ENCODE results near the gene ZCCHC10.
"Not testable (repeated sequence)": the region's sequence is repeated elsewhere in the genome, so short reads cannot be mapped to it uniquely, and the experiment has no call there.

The ZCCHC10 gene

DNA sequence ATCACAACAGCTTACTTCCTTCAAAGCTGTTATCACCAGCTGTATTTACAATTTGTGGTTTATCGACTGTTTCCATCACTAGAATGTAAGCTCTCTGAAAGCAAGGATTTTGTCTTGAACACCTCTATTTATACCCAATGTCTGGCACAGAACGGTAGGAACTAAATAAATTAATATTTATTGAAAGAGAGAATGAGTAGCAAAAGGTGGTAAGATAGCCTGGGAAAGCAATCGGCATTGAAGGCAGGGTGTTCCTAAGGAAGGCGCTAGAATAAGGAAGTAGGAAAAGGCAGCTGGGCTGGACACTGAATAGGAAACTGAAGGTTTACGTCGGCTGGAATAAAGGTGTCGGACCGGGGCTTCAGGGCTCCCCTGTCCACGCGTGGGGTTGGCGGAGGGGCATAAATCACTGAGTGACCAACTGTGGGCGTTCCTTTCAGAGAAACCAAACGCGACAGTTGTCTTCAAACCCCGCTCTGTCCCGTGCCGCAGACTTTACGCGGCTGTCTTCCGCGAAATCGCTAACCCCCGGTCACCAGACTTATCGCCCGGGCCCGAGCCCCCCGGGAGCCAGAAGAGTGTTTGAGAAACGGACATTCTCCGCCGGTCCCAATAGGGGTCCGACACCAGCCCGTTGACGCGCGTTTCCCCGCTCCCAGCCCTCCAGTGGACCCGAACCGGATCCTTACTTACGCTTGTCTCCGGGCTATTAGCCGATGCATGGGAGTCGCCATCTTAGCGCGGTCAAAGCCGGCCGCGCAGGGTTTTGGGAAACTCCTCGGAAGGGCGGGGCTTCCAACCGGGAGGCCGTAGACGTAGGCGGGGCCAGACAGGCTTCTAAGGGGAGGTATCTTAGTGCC is at the start of gene ZCCHC10:
Gene ZCCHC10 (minus strand): TSS at position 746 of the 860 bp plus-strand sequence. CDS start 12 bp downstream, at position 734.
- DNase-seq (ENCODE audit: low read depth in 2 of 2) = peak; percentile 79 to 82

DNA sequence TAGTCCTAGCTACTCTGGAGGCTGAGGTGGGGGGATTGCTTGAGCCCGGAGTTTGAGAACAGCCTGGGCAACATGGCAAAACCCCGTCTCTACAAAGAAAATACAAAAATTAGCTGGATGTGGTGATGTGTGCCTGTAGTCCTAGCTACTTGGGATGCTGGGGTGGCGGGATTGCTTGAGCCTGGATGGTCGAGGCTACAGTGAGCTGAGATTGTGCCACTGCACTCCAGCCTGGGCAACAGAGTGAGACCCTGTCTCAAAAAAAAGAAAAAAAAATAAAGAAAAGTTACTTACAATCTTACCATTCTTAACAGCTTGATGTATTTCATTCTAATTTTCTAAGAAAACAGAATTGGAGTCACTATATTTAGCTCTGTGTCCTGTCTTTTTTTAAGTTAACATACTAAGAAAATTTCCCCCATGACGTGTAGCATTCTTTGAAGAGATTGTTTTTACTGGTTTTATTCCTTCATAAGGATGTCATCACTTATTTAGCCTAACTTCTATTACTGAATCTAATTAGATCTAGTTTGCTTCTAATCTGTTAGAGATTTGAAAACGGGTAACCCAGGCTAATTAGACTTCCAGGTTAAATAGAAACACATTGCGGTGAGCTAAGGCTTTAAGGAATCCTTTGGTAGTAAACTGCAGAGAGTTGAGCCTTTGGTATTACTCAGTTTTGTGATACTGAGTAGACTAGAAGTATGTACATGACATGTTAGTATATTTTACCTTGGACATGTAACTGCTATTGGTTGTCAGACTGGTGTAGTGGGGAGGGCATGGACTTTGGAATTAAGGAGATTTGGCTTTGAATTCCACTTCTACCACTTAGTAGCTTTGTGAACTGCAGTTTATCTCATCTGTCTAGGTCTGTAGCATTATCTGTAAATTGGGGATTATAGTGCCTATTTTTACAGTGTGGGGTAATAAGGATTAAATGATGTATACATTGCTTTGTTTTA is 49.5 kb upstream of the ZCCHC10 start:
- DNase-seq (ENCODE audit: low read depth in 2 of 2) = no peak

DNA sequence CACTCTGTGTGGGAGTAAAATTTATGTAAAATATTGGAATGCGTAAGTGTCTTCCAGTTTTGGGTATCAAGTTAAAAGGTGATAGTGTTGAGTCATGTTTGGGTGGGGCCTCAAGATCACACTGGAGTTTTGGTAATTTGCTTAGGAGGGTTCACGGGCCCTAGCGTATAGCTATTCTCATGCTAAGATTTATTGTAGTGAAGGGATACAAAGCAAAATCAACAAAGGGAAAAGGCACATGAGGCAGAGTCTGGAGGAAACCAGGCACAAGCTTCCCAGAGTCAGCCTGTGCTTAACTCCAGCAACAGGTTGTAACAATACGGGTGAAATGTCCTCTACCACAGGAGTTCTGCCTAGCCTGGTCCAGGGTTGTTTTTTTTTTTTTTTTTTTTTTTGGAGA is 45.7 kb upstream of the ZCCHC10 start:
- DNase-seq (ENCODE audit: low read depth in 2 of 2) = no peak

DNA sequence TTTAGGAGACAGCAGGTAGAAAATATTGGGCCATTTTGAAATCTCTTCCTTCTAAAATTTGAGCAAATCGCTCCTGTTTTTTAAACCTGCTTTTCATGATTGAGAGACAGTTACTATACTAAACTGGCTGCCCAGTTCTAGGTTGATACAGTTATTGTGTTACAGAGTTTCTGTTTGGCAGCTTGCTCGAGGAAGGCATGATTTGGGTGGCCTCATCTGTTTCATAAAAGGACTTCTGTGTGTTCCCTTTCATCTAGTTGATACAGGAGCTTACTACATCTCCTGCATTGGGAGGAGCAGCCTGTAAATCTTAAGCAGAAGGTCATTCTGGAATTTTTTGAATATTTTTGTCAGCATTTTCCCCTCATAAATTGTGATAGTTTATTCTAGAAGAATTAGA is 39.7 kb upstream of the ZCCHC10 start:
- DNase-seq (ENCODE audit: low read depth in 2 of 2) = no peak

DNA sequence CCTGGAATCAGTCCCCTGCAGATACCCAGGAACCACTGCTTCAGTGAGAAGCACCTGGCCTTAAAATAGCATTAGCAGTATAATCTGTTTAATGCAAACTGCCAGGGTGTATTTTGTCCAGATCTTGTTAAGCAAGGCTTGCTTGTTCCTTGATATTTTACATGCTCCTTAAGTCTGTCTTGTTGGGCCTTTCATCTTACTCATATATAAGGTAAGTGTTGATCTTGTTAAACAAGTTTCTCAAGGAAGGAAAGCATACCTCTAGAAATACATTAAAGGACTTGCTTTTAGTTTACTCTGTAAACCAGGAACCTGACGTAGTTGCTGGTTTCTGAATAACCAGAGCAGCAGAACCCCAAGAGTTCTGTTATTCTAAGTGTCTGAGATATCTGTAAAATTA is 39.1 kb upstream of the ZCCHC10 start:
- DNase-seq (ENCODE audit: low read depth in 2 of 2) = no peak

DNA sequence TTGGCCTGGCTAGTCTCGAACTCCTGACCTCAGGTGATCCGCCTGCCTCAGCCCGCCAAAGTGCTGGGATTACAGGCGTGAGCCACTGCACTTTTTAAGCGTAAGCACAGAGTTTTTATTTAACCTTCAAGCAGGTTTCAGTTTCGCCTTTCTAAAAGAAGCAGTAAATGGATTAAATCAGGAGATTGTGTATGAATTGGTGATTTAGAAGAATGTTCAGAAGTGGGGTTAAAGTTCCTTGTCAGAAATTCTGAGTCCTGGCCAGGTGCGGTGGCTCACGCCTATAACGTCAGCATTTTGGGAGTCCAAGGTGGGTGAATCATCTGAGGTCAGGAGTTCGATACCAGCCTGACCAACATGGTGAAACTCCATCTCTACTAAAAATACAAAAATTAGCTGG is 37.6 kb upstream of the ZCCHC10 start:
- no peak for DNase-seq (ENCODE audit: low read depth in 2 of 2)

DNA sequence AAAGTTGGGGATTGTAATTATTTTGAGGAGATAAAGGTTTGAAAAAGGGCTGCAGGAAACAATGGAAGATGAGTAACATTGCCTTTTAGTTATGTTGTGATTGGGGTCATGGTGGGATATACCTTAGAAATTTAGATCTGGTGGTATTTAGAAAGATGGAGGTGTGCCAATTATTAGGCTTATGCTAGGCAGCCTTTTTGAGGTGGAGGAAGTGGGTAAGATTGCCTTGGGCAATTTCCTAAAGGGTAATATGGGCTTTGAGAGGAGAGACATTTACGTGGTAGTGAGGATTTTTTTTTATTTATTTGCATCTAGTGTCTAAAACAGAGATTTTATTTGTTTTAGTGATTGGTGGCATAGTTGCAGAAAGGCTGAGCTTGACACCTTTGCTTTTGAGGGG is 35.9 kb upstream of the ZCCHC10 start:
- no peak for DNase-seq (ENCODE audit: low read depth in 2 of 2)

DNA sequence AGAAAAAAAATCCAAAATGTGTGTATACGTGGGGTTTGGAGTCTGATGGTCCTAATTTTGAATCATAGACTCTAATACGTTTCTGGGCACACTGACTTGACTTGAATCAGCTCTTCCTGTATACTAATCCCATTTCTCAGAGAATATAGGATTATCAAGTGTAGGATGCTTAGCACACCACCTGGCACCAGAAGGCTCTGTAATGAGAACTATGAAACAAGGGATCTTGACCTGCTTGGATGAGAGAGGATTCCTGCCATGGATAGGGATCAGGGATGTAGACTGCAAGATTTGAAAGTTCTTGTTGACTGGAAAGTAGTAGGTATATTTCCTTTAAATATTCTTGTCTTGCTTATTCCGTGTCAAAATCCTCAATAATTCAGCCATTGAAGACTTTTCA is 33.3 kb upstream of the ZCCHC10 start:
- no peak for DNase-seq (ENCODE audit: low read depth in 2 of 2)

DNA sequence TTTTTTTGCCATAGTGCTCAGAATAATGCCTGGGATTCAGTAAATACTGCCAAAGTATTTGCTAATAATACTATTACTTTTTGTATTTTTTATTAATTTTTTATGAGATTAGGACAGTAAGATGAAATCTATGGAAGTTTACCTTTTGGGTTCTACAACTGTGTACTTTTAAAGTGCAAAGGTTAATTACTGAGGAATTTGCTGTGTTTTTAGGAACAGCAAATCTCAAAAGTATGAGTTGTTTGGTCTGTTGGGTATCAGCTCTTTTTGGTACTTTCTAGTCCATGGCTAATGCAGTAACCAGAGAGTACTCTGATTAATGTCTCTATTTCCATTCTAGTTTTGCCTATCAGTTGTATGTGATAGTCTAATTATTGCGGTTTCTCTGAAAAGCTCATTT is 30.5 kb upstream of the ZCCHC10 start:
- DNase-seq (ENCODE audit: low read depth in 2 of 2) = no peak

DNA sequence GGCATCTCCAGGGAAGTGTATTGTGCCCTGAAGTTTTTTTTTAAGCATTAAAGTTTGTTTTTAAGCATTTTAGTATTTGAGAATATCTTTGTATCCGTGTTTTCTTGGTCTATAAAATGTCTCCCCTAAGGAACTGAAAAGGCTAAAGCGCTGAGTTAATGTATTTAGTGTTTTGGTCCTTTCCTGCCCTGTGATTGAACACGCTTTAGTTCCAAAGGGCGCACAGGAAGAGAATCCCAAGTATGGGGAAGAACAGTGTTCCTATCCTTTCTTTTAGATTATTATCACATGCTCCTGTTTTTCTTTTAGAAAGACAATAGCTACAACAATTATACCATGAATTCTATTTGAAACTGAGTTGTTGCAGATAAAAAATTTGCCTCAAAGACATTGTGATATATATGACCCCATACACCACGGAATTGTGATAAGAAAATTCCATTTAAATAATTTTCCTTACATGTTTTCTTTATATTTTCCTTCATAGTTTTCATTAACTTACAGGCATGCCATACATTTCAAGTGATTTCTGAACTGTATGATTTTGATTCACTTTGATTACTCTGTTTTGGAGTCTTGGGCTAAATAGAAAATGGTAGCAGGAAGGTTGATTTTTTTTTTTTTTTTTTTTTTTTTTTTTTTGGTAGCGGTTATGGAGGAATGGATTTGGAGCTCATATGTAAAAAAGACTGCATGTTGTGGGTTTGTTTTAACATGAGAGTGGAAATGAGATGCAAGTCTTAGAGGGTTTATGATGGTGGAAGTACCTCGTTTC is 28.5 kb upstream of the ZCCHC10 start:
- DNase-seq (ENCODE audit: low read depth in 2 of 2) = no peak

DNA sequence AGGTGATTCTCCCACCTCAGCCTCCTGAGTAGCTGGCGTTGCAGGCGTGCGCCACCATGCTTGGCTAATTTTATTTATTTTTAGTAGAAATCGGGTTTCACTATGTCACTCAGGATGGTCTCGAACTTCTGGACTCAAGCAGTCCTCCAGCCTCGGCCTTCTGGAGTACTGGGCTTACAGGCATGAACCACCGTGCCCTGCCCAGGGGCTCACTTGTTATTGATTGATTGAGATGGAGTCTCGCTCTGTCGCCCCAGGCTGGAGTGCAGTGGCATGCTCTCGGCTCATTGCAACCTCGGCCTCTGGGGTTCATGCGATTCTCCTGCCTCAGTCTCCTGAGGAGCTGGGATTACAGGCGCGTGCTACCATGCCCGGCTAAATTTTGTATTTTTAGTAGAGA is 27.1 kb upstream of the ZCCHC10 start:
- no peak for DNase-seq (ENCODE audit: low read depth in 2 of 2)

DNA sequence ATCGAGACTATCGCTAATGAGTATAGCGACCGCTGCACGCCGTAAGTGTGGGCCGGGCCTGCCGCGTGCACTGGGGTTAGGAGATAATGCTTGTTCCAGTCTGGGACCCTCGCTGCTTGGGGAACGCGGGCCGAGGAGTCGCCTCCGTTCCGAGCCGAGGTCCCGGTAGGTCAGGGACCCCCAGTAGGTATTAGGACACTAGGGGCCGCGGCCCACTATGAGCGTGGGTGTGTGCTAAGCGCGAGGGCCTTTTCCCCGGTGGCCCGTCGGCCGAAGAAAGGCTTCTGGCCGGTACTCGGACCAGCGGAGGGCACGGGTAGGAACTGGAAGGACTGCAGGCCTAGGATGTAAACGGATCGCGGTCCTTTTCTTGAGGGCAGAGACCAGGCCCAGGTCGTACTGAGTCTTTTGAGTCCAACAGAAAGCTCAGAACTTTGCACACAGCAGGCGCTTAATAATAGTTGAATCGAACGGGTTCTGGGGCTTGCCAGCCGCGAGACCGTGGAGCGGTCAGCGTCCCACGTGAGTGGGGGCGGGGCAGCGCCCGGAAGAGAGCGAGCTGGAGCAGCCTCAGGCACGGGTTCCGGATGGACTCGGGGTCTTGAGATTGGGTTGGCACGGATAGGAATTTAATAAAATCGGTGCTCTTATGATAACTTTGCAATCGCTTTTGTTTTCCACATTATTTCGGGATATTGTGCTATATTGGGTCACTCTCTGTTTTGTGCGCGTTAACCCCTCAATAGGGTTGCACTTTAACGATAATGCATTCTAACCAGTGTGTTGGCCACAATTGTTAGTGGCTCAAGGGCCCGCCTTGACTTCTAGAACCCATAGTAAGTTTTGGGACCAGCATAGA is 26.2 kb upstream of the ZCCHC10 start:
- DNase-seq (ENCODE audit: low read depth in 2 of 2) = peak; percentile 11 to 26

DNA sequence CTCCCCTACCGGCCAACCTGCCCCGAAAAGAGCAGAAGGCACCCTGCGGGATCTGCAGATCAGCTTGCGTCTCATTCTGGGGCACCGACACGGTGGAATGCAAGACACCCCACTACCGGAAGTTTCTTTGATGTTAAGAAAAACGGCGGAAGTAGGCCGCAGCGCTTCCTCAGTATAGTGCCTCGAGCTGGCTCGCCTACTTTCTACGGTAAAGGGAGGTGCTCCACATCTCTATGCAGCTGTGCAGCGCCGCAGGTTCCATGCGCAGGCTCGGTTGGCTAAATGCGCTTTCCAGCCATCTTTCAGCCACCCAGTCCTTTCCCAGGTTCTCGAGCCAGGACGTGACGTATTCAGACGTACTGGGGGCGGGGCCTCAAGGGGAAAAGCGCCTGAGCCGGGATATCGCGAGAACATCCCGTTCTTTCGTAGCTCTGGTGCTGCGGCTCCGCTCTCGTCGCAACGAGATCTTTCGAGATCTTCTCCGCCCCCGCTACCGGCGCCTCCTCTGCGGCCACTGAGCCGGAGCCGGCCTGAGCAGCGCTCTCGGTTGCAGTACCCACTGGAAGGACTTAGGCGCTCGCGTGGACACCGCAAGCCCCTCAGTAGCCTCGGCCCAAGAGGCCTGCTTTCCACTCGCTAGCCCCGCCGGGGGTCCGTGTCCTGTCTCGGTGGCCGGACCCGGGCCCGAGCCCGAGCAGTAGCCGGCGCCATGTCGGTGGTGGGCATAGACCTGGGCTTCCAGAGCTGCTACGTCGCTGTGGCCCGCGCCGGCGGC is 25.4 kb upstream of the ZCCHC10 start, which contains the start of gene HSPA4:
Gene HSPA4 (plus strand): TSS at position 472 of the 775 bp plus-strand sequence. CDS start 238 bp downstream, at position 710.
- peak; percentile 92 to 95 for DNase-seq (ENCODE audit: low read depth in 2 of 2)

DNA sequence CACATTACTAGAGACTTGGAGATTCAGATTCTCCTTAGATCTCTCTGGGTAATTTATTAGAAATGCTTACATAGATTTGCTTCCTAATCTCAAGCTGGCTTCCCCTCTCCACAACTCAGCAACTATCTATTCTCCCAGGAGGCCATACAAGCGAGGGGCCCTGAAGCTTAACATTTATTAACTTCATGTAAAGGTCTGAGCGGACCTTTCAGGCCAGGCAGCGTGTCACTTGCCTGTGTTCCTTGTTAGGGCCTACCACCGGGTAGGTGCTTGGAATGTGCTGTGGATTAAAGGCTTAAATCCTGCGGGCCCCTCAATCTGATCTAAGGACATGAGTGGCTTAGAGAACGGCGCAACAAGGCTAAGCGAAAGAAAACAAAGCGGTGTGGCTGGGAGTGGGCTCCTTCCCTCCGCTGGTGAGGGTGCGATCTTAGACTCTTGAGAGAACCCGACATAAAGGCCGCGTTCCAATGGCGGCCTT is 24.8 kb upstream of the ZCCHC10 start:
- DNase-seq (ENCODE audit: low read depth in 2 of 2) = peak in 1 of 2 donors; percentile 2

DNA sequence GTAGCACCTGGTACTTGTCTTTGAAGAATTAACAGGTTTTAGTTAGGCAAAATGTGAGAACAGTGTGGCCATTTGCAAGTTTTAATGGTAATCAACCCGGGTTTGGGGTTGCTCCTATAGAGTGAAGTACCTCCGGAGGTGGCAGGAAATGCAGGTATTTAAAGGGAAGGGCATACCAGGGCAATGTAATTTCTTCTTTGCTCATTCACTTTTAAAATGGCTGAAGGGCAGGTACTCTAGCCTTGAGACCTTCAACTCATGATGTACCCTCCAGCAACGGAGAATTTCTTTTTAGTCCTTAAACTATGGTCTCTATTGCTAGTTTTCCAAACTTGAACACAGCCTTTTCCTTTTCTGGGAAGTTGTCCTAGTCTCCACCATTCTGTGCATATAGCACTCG is 24.2 kb upstream of the ZCCHC10 start:
- no peak for DNase-seq (ENCODE audit: low read depth in 2 of 2)

DNA sequence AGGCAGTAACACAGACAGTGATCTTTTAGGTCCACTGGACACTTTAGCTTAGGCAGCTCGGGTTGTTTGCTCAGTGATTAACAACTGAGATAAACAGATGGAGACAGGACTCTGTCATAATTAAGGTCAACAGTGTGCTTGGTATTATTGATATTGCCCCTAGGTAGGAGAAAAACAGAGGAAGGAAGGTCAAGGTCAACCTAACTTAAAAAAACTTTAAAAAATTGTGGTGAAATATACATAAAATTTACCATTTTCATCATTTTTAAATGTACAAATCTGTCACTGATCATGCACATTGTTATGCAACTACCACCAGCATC is 23.3 kb upstream of the ZCCHC10 start:
- DNase-seq (ENCODE audit: low read depth in 2 of 2) = no peak

DNA sequence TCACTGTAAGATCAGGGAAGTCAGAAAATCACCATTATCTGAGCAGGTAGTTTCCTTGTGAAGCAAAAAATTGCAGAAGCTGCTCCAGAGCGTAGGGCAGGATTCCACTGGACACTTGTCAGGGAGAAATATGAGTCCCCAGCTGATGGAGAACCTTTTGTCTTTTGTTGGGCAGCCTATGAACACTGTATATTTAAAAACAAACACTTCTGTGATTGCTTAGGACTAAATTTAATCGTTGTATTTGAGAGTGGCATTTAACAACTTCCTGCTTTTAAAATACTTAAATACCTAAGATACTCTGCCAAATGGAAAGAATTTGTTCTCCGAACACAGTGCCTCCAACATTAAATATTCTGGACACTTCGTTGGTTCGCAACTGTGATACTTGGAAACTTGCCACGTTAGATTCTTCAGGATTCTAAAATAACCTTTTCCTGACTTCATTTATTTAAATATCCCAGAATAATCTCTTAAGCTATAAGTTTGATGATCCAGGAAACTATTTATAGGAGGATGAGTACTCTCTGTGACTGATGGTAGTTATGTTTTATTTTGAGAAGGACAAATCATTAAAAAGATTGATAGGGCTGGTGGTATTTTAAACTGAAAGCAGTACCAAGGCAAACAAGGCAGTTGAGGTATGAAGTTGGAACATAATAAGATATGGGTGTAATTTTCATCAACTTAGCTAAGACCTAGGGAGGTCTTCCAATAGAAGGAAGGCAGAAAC is 22.8 kb upstream of the ZCCHC10 start:
- no peak for DNase-seq (ENCODE audit: low read depth in 2 of 2)

DNA sequence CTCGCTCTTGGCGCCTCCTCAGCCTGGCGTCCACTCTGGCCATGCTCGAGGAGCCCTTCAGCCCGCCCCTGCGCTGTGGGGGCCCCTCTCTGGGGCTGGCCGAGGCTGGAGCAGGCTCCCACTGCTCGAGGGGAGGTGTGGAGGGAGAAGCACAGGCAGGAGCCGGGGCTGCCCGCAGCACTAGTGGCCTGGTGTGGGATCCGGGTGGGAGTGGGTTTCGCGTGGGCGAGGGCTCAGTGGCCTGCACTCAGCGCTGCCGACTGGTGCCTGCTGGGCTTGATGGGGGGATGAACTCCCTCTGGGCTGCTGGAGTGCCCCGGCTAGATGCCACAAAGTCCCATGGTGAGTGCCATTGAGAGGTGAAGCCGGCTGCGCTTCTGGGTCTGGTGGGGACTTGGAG is 21.1 kb upstream of the ZCCHC10 start:
- no peak for DNase-seq (ENCODE audit: low read depth in 2 of 2)

DNA sequence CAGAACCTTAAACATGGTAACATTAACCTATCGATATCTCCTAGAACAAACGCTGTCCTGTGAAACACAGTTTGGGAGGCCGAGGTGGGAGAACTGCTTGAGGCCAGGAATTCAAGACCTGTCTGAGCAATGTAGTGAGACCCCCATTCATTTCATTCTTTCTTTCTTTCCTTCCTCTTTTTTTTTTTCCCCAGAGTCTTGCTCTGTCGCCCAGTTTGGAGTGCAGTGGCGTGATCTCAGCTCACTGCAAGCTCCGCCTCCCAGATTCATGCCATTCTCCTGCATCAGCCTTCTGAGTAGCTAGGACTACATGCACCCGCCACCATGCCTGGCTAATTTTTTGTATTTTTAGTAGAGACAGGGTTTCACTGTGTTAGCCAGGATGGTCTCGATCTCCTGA is 20.2 kb upstream of the ZCCHC10 start:
- DNase-seq (ENCODE audit: low read depth in 2 of 2) = not testable (repeated sequence)

Measured in stimulated activated CD8-positive, alpha-beta memory T cell treated with anti-CD3 and anti-CD28 coated beads, Interleukin-15, amount 100 ng/mL, for 4 hours (primary cell).